ENCODE data around the gene FKBP15. TPM values are rescaled to one million over a fixed set of nuclear protein-coding genes. Genes with fewer than 3 reads are reported as not detected.
A peak's percentile ranks its signal among the peaks of the same experiment; 100 is the strongest.
"Not testable (repeated sequence)": the region's sequence is repeated elsewhere in the genome, so short reads cannot be mapped to it uniquely, and the experiment has no call there.

The FKBP15 gene
- total and polyA plus RNA-seq, 4 donors: 18.2 to 47.0 (median 44.1) TPM

DNA sequence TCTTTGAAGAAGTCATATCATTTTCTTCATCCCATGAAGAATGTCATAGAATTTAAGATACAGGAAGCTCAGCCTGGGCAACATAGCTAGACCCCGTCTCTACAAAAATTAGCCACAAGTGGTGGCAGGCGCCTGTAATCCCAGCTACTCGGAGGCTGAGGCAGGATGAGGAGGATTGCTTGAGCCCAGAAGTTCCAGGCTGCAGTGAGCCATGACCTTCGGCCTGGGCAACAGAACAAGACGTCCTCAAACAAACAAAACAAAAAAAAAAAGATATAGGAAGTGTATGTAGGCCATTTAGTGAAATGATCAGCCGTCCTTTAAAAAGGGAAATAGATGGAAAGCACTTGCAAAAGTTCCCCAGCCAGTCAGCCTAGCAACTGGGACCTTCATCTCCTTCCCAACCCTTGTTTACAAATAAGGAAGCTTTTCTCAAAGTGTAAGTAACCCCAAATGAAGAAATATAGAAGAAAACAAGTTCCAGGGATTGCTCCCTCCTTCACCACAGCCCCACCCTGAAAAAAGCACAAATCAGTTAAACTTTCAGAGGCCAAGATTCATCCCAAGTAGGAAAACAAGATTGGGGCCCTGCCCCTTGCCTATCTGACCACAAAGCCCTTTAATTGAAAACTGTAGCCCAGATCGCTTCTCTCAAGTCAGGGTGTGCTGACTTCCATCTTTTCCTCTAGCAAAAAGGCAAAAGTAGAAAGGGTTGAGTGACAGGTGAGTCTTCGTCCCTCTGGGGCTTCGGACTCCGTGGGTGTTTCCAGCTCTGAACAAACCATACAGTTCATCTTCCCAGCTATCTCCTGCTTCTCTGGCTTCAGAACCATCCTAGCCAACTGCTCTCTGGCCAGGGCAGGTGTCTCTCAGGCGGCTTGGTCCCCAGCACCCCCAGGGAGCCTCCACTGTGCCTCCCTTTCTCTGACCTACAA lies 69.1 kb downstream of the FKBP15 start:
- ATAC-seq (ENCODE audit: insufficient read depth, low FRiP score) (no peak), DNase-seq (peak in 1 of 3 donors; percentile 6)
- no peaks in the 10 kb centered on the region for H3K36me3 ChIP-seq (ENCODE audit: control insufficient read depth in 4 of 4, insufficient read depth in 4 of 4, low read length in 4 of 4)
- H3K9me3 ChIP-seq (ENCODE audit: control insufficient read depth in 4 of 4, insufficient read depth in 3 of 4, low read length in 3 of 4): no peaks in the 10 kb centered on the region
- TF ChIP-seq, protein P1, sequence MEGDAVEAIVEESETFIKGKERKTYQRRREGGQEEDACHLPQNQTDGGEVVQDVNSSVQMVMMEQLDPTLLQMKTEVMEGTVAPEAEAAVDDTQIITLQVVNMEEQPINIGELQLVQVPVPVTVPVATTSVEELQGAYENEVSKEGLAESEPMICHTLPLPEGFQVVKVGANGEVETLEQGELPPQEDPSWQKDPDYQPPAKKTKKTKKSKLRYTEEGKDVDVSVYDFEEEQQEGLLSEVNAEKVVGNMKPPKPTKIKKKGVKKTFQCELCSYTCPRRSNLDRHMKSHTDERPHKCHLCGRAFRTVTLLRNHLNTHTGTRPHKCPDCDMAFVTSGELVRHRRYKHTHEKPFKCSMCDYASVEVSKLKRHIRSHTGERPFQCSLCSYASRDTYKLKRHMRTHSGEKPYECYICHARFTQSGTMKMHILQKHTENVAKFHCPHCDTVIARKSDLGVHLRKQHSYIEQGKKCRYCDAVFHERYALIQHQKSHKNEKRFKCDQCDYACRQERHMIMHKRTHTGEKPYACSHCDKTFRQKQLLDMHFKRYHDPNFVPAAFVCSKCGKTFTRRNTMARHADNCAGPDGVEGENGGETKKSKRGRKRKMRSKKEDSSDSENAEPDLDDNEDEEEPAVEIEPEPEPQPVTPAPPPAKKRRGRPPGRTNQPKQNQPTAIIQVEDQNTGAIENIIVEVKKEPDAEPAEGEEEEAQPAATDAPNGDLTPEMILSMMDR (IDR thresholded peaks at IDR 0.05; ENCODE audit: control extremely low read depth, extremely low read depth): no peak
- 37 to 65% methylated on average over 11 of the region's 11 CpGs for WGBS, 2 donors
- H3K4me3 ChIP-seq: peak overlapping the region; percentile 94
- H3K4me1 ChIP-seq (ENCODE audit: control insufficient read depth in 5 of 5, insufficient read depth in 5 of 5, low read length in 5 of 5): peaks cover 0 to 10% (median 0%) of the 10 kb centered on the region in 5 donors
- H3K27ac ChIP-seq (ENCODE audit: low read depth in 1 of 2, low read length in 1 of 2): peak overlapping the region; percentile 59 to 68
- no peaks in the 10 kb centered on the region for H3K27me3 ChIP-seq (ENCODE audit: control insufficient read depth in 3 of 3, insufficient read depth in 3 of 3, low read length in 2 of 3)
- peak overlapping the region in 1 of 2 donors; percentile 57 for H3K9ac ChIP-seq (ENCODE audit: insufficient read depth in 1 of 2, low read length in 2 of 2)

DNA sequence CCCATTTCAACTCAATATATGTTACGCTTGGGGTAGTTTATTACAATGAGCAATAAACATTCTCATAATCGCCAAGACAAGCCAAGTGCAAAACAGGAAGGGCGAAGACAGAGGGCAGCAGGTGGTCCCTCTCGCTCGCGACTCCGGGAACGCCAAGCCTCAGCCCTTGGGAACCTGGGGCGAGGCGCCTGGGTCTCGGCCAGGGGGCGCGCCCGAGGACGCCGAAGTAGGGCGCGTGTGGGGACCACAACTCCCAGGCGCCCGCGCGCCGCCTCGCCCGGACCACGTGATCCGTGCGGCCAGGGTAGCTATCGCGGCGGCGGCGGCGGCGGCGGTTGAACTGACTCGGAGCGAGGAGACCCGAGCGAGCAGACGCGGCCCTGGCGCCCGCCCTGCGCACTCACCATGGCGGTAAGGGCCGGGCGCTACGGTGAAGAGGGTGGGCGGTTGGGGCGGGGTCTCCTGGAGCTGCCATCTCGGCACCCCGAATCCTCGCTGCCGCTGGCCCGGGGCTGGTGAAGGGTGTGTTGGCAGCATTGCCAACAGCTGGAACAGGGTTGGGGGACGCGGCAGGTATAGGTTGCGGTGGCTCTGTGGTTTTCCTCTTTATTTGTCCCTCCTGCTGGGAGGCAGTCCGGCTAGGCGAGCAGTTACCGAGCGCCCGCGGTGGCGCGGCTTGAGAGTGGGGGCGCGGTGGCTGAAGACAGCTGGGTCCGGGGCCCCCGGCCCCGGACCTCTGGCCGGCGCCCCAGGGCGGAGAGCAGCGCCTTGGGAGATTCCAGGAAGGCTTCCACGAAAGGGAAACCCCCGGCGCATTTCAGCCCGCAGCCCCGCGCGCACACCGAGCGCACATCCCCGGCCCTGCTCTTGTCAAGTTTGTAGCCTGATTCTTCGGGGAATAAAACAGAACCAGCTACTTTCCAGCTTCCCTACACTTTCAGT lies 70.1 kb downstream of the FKBP15 start, which contains the start of gene SLC31A2:
Gene SLC31A2 (plus strand): TSS at position 338 of the 942 bp plus-strand sequence. CDS start 68 bp downstream, at position 406.
- ATAC-seq (ENCODE audit: insufficient read depth, low FRiP score): peak; percentile 92
- WGBS, 2 donors: 1% methylated on average over 59 to 87 of the region's 87 CpGs
- Histone ChIP-seq H3K36me3 (ENCODE audit: control insufficient read depth in 4 of 4, insufficient read depth in 4 of 4, low read length in 4 of 4) (no peaks in the 10 kb centered on the region), H3K4me1 (ENCODE audit: control insufficient read depth in 5 of 5, insufficient read depth in 5 of 5, low read length in 5 of 5) (peaks cover 0 to 10% (median 0%) of the 10 kb centered on the region in 5 donors), H3K27me3 (ENCODE audit: control insufficient read depth in 3 of 3, insufficient read depth in 3 of 3, low read length in 2 of 3) (peaks cover 0 to 4% (median 0%) of the 10 kb centered on the region in 3 donors), H3K9me3 (ENCODE audit: control insufficient read depth in 4 of 4, insufficient read depth in 3 of 4, low read length in 3 of 4) (no peaks in the 10 kb centered on the region), H3K9ac (ENCODE audit: insufficient read depth in 1 of 2, low read length in 2 of 2) (peak within 1 kb of the TSS in 1 of 2 donors; percentile 57), H3K27ac (ENCODE audit: low read depth in 1 of 2, low read length in 1 of 2) (peak within 1 kb of the TSS; percentile 68 to 94), H3K4me3 (peak within 1 kb of the TSS; percentile 94)
- TF ChIP-seq, protein P1 (IDR thresholded peaks at IDR 0.05; ENCODE audit: control extremely low read depth, extremely low read depth): peak; percentile 3
- DNase-seq: peak; percentile 86 to 88 (median 88)

DNA sequence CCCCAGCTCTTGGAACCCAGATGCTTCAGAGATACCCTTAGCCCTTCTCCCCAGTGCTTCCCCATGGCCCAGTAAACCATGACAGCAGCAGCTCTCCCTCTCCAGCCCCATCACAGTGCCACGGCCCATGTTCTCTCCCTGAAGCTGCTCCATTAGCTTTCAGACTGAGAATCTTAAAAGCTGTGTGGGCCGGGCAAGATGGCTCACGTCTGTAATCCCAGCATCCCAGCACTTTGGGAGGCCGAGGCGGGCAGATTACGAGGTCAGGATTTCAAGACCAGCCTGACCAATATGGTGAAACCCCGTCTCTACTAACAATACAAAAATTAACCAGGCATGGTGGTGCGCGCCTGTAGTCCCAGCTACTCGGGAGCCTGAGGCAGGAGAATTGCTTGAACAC lies 71.5 kb downstream of the FKBP15 start:
- not testable (repeated sequence) for DNase-seq; H3K9me3 ChIP-seq (ENCODE audit: control insufficient read depth in 4 of 4, insufficient read depth in 3 of 4, low read length in 3 of 4); H3K36me3 ChIP-seq (ENCODE audit: control insufficient read depth in 4 of 4, insufficient read depth in 4 of 4, low read length in 4 of 4); H3K9ac ChIP-seq (ENCODE audit: insufficient read depth in 1 of 2, low read length in 2 of 2); H3K4me3 ChIP-seq; H3K27me3 ChIP-seq (ENCODE audit: control insufficient read depth in 3 of 3, insufficient read depth in 3 of 3, low read length in 2 of 3); H3K4me1 ChIP-seq (ENCODE audit: control insufficient read depth in 5 of 5, insufficient read depth in 5 of 5, low read length in 5 of 5); ATAC-seq (ENCODE audit: insufficient read depth, low FRiP score)
- 97 to 98% methylated on average over 10 of the region's 10 CpGs for WGBS, 2 donors
- H3K27ac ChIP-seq (ENCODE audit: low read depth in 1 of 2, low read length in 1 of 2): peak overlapping the region in 1 of 2 donors; percentile 64

Data from lung (tissue), 12 donors.